Fibroblast of lung (primary cell): ENCODE results near the gene TENT4A.

Experiments used
- CTCF ChIP-seq, 2 donors: IDR thresholded peaks in 1 of 2; conservative IDR thresholded peaks in 1 of 2; 1 replicate in 1 of 2; 2 replicates in 1 of 2; pipeline ENCODE4 v1.5.1; 2011 to 2012; ENCODE audit warnings: low read length in 2 of 2, control low read depth in 1 of 2, inconsistent platforms in 1 of 2, low read depth in 1 of 2, mild to moderate bottlenecking in 1 of 2
- EZH2 ChIP-seq: IDR thresholded peaks from 2 replicates; pipeline ENCODE4 v1.5.1; 2012; ENCODE audit warnings: low read length, control low read depth, mild to moderate bottlenecking; ENCODE audit errors: missing control alignments

GRCh38 chr5:6731465-6732237 lies 18.4 kb downstream of the TENT4A start:
- TF ChIP-seq CTCF (conservative IDR thresholded peaks at IDR 0.05 in 1 of 2, IDR thresholded peaks at IDR 0.05 in 1 of 2; ENCODE audit: low read depth in 1 of 2, low read length in 2 of 2) (no peak), EZH2 (no peak)
